Loucy (cell line): Measurements from ENCODE around the gene ARHGAP24.

Experiments
- EZH2phosphoT487 ChIP-seq: fragments of 200-600 bp; IDR thresholded peaks from 2 replicates; pipeline ENCODE4 v1.6.1; 2018; ENCODE audit warnings: antibody characterized with exemption, mild to moderate bottlenecking, moderate library complexity, borderline replicate concordance
- TF ChIP-seq, protein P1 (sequence below): fragments of 200-600 bp; sonication (generic); conservative IDR thresholded peaks from 2 replicates; pipeline ENCODE4 v1.5.1; 2014; ENCODE audit warnings: mild to moderate bottlenecking, antibody characterized with exemption, low read length

DNA sequence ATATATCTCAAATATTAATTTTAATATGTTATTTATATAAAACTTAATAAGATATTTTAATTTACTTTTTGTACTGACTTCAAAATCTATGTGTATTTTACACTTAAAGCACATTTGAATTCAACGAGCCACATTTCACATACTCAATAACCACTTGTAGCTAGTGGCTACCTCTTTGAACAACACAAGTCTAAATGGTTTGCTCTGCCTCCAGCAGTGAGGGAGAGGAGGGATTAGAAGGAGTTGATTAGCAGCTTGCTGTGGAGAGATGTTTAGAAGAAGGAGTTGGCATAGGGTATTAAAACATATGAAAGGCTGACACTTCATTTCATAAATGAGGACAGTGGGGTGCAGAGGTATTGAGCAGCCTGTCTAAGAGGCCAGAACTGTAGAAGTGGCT lies 124.0 kb downstream of the ARHGAP24 start:
- TF ChIP-seq, protein P1, sequence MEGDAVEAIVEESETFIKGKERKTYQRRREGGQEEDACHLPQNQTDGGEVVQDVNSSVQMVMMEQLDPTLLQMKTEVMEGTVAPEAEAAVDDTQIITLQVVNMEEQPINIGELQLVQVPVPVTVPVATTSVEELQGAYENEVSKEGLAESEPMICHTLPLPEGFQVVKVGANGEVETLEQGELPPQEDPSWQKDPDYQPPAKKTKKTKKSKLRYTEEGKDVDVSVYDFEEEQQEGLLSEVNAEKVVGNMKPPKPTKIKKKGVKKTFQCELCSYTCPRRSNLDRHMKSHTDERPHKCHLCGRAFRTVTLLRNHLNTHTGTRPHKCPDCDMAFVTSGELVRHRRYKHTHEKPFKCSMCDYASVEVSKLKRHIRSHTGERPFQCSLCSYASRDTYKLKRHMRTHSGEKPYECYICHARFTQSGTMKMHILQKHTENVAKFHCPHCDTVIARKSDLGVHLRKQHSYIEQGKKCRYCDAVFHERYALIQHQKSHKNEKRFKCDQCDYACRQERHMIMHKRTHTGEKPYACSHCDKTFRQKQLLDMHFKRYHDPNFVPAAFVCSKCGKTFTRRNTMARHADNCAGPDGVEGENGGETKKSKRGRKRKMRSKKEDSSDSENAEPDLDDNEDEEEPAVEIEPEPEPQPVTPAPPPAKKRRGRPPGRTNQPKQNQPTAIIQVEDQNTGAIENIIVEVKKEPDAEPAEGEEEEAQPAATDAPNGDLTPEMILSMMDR: no peak
- no peak for TF ChIP-seq EZH2phosphoT487
